DOHH2 (cell line): ENCODE results near the gene TMEM250.

Experiments used
- H3F3A ChIP-seq: fragments of 200-600 bp; sonication (generic), shearing (Covaris generic); 2 replicates; pipeline ENCODE4 v1.6.0; 2016; ENCODE audit warnings: antibody characterized with exemption, mild to moderate bottlenecking; ENCODE audit not compliant: control insufficient read depth, insufficient read depth
- H3K27ac ChIP-seq: fragments of 200-600 bp; sonication (generic); 2 replicates; pipeline ENCODE4 v1.5.1; 2014; ENCODE audit warnings: low read depth, mild to moderate bottlenecking, low read length, moderate library complexity
- H3K27me3 ChIP-seq: fragments of 200-600 bp; sonication (generic); 2 replicates; pipeline ENCODE4 v1.6.1; 2014; ENCODE audit warnings: mild to moderate bottlenecking, low read length, mixed read lengths; ENCODE audit not compliant: control insufficient read depth
- H3K36me3 ChIP-seq: fragments of 200-600 bp; sonication (generic); 2 replicates; pipeline ENCODE4 v1.6.1; 2014; ENCODE audit warnings: mild to moderate bottlenecking, low read length, moderate library complexity, mixed read lengths; ENCODE audit not compliant: control insufficient read depth
- H3K4me1 ChIP-seq: fragments of 200-600 bp; sonication (generic); 2 replicates; pipeline ENCODE4 v1.6.1; 2014; ENCODE audit warnings: mild to moderate bottlenecking, low read length, mixed read lengths; ENCODE audit not compliant: control insufficient read depth
- H3K4me2 ChIP-seq: fragments of 200-600 bp; sonication (generic); 2 replicates; pipeline ENCODE4 v1.6.0; 2014; ENCODE audit warnings: mild to moderate bottlenecking, low read length, moderate library complexity
- H3K4me3 ChIP-seq: fragments of 200-600 bp; sonication (generic); 2 replicates; pipeline ENCODE4 v1.5.1; 2014; ENCODE audit warnings: mild to moderate bottlenecking, low read length, mixed read lengths
- H3K79me2 ChIP-seq: fragments of 200-600 bp; sonication (generic); 2 replicates; pipeline ENCODE4 v1.6.1; 2014; ENCODE audit warnings: mild to moderate bottlenecking, low read length, mixed read lengths; ENCODE audit not compliant: control insufficient read depth
- H3K9me2 ChIP-seq: fragments of 200-600 bp; sonication (generic); replicated peaks from 2 replicates; pipeline ENCODE4 v1.6.1; 2014; ENCODE audit warnings: mild to moderate bottlenecking, low read length, mixed read lengths; ENCODE audit not compliant: control insufficient read depth
- H3K9me3 ChIP-seq: fragments of 200-600 bp; sonication (generic); 2 replicates; pipeline ENCODE4 v1.6.1; 2014; ENCODE audit warnings: antibody characterized with exemption, low read length, mixed read lengths; ENCODE audit not compliant: control insufficient read depth, insufficient read depth
- H4K20me1 ChIP-seq: fragments of 200-600 bp; sonication (generic); 2 replicates; pipeline ENCODE4 v1.6.0; 2014; ENCODE audit warnings: low read depth, mild to moderate bottlenecking, antibody characterized with exemption, low read length, moderate library complexity; ENCODE audit not compliant: control insufficient read depth, insufficient read depth
- CTCF ChIP-seq: fragments of 200-600 bp; sonication (generic); IDR thresholded peaks from one replicate; pipeline ENCODE4 v1.5.1; 2014; ENCODE audit warnings: antibody characterized with exemption, mild to moderate bottlenecking, low read depth, low read length; ENCODE audit not compliant: poor library complexity, severe bottlenecking
- EZH2phosphoT487 ChIP-seq: fragments of 200-600 bp; sonication (generic); IDR thresholded peaks from 2 replicates; pipeline ENCODE4 v1.6.1; 2017; ENCODE audit warnings: borderline replicate concordance, mild to moderate bottlenecking, antibody characterized with exemption, low read length, moderate library complexity, mixed read lengths

Gene TMEM250

GRCh38 chr9:136107953-136108647 is 10.6 kb downstream of the TMEM250 start:
- Histone ChIP-seq H4K20me1 (no peaks in the 10 kb centered on the region), H3K79me2 (no peaks in the 10 kb centered on the region), H3K27ac (peak overlapping the region; percentile 72), H3K4me1 (peaks cover 54% of the 10 kb centered on the region), H3K9me3 (no peaks in the 10 kb centered on the region), H3K9me2 (no peaks in the 10 kb centered on the region), H3K36me3 (no peaks in the 10 kb centered on the region), H3F3A (peaks cover 7% of the 10 kb centered on the region; the same call in 1 of the 2 replicates), H3K4me3 (peak overlapping the region; percentile 77; the same call in 1 of the 2 replicates), H3K27me3 (no peaks in the 10 kb centered on the region), H3K4me2 (peak overlapping the region; percentile 79)
- no peak for TF ChIP-seq EZH2phosphoT487
- no peak for TF ChIP-seq CTCF

GRCh38 chr9:136107155-136107952 is 11.3 kb downstream of the TMEM250 start:
- no peaks in the 10 kb centered on the region for H3K9me2 ChIP-seq
- peaks cover 5% of the 10 kb centered on the region; the same call in 1 of the 2 replicates for H3F3A ChIP-seq
- H3K27me3 ChIP-seq: no peaks in the 10 kb centered on the region
- H3K9me3 ChIP-seq: no peaks in the 10 kb centered on the region
- H3K4me1 ChIP-seq: peaks cover 54% of the 10 kb centered on the region
- H3K79me2 ChIP-seq: no peaks in the 10 kb centered on the region
- H3K4me3 ChIP-seq: peak overlapping the region; percentile 61
- no peak for TF ChIP-seq CTCF
- no peak for TF ChIP-seq EZH2phosphoT487
- H3K36me3 ChIP-seq: no peaks in the 10 kb centered on the region
- peak overlapping the region; percentile 72 for H3K27ac ChIP-seq
- H3K4me2 ChIP-seq: peak overlapping the region; percentile 76
- no peaks in the 10 kb centered on the region for H4K20me1 ChIP-seq

GRCh38 chr9:136105398-136106135 is 13.1 kb downstream of the TMEM250 start:
- H4K20me1 ChIP-seq: peaks cover 3% of the 10 kb centered on the region; the same call in 1 of the 2 replicates
- no peak overlapping the region for H3K4me3 ChIP-seq
- no peaks in the 10 kb centered on the region for H3K9me3 ChIP-seq
- no peak overlapping the region for H3K4me2 ChIP-seq
- H3K36me3 ChIP-seq: no peaks in the 10 kb centered on the region
- H3K9me2 ChIP-seq: no peaks in the 10 kb centered on the region
- peaks cover 50% of the 10 kb centered on the region for H3K4me1 ChIP-seq
- no peaks in the 10 kb centered on the region for H3K79me2 ChIP-seq
- H3K27ac ChIP-seq: no peak overlapping the region
- H3F3A ChIP-seq: peaks cover 5% of the 10 kb centered on the region; the same call in 1 of the 2 replicates
- TF ChIP-seq EZH2phosphoT487 (no peak), CTCF (no peak)
- H3K27me3 ChIP-seq: no peaks in the 10 kb centered on the region
